Measurements from ENCODE around the gene HMGCS2. TPM values are rescaled to one million over a fixed set of nuclear protein-coding genes. Genes with fewer than 3 reads are reported as not detected.

Gene HMGCS2
- polyA plus RNA-seq, 1 experiment: not detected

GRCh38 chr1:119743776-119744597 lies 24.7 kb downstream of the HMGCS2 start:
- Histone ChIP-seq H3K27ac (ENCODE audit: low read depth, low read length) (no peak overlapping the region), H3K27me3 (ENCODE audit: control insufficient read depth, insufficient read depth, low read length) (no peaks in the 10 kb centered on the region), H3K9me3 (ENCODE audit: control insufficient read depth, insufficient read depth, low read length) (no peaks in the 10 kb centered on the region), H3K4me3 (ENCODE audit: low read depth, low read length) (no peak overlapping the region)
- ChIA-PET CTCF (interaction anchor here (0.6 to 3.8 kb wide), 42 partner anchors 10 to 391 kb away, joined by 3 to 36 read pairs (median 4); partner anchors contain the start of genes PHGDH and ZNF697), POLR2A (interaction anchor here (0.6 to 1.2 kb wide), 2 partner anchors 32 to 97 kb away, joined by 3 read pairs; partner anchors contain the start of gene PHGDH)
- peak; percentile 85 for TF ChIP-seq CTCF (IDR thresholded peaks at IDR 0.05; ENCODE audit: low read depth, low read length)
- peak; percentile 67 for DNase-seq (ENCODE audit: low read depth, low spot score)

GRCh38 chr1:119743308-119743707 lies 25.4 kb downstream of the HMGCS2 start:
- no peak overlapping the region for H3K27ac ChIP-seq (ENCODE audit: low read depth, low read length)
- ChIA-PET POLR2A (interaction anchor here (0.6 to 1.2 kb wide), 2 partner anchors 32 to 96 kb away, joined by 3 read pairs; partner anchors contain the start of gene PHGDH), CTCF (interaction anchor here (0.6 to 3.8 kb wide), 31 partner anchors 9 to 391 kb away, joined by 3 to 36 read pairs (median 4); partner anchors contain the start of genes PHGDH and ZNF697)
- no peak for DNase-seq (ENCODE audit: low read depth, low spot score)
- no peaks in the 10 kb centered on the region for H3K9me3 ChIP-seq (ENCODE audit: control insufficient read depth, insufficient read depth, low read length)
- no peaks in the 10 kb centered on the region for H3K27me3 ChIP-seq (ENCODE audit: control insufficient read depth, insufficient read depth, low read length)
- no peak overlapping the region for H3K4me3 ChIP-seq (ENCODE audit: low read depth, low read length)
- no peak for TF ChIP-seq CTCF (IDR thresholded peaks at IDR 0.05; ENCODE audit: low read depth, low read length)

GRCh38 chr1:119742677-119743076 lies 26.0 kb downstream of the HMGCS2 start:
- TF ChIP-seq CTCF (IDR thresholded peaks at IDR 0.05; ENCODE audit: low read depth, low read length): no peak
- CTCF ChIA-PET: interaction anchor here (1.3 to 3.8 kb wide), 4 partner anchors 11 to 131 kb away, joined by 7 to 36 read pairs (median 10); partner anchors contain the start of gene PHGDH

GRCh38 chr1:119742202-119742601 lies 26.5 kb downstream of the HMGCS2 start:
- ChIA-PET CTCF (interaction anchor here (1.0 to 3.8 kb wide), 2 partner anchors 27 to 130 kb away, joined by 3 to 12 read pairs; no protein-coding TSS in a partner anchor), POLR2A (no interaction called here)
- no peak overlapping the region for H3K27ac ChIP-seq (ENCODE audit: low read depth, low read length)
- H3K4me3 ChIP-seq (ENCODE audit: low read depth, low read length): no peak overlapping the region
- no peaks in the 10 kb centered on the region for H3K9me3 ChIP-seq (ENCODE audit: control insufficient read depth, insufficient read depth, low read length)
- no peaks in the 10 kb centered on the region for H3K27me3 ChIP-seq (ENCODE audit: control insufficient read depth, insufficient read depth, low read length)
- TF ChIP-seq CTCF (IDR thresholded peaks at IDR 0.05; ENCODE audit: low read depth, low read length): no peak
- DNase-seq (ENCODE audit: low read depth, low spot score): no peak

More at GRCh38 chr1:119742677-119743076, 26.0 kb downstream of the HMGCS2 start:
- H3K27ac ChIP-seq (ENCODE audit: low read depth, low read length): no peak overlapping the region
- no peaks in the 10 kb centered on the region for H3K27me3 ChIP-seq (ENCODE audit: control insufficient read depth, insufficient read depth, low read length)
- H3K9me3 ChIP-seq (ENCODE audit: control insufficient read depth, insufficient read depth, low read length): no peaks in the 10 kb centered on the region
- POLR2A ChIA-PET: no interaction called here
- no peak for DNase-seq (ENCODE audit: low read depth, low spot score)
- no peak overlapping the region for H3K4me3 ChIP-seq (ENCODE audit: low read depth, low read length)
